M059J (cell line): Measurements from ENCODE around the gene SLA2. TPM values are rescaled to one million over a fixed set of nuclear protein-coding genes. Genes with fewer than 3 reads are reported as not detected.
A peak's percentile ranks its signal among the peaks of the same experiment; 100 is the strongest.

ENCODE experiments used
- DNase-seq: peaks from one replicate; pipeline ENCODE4 v3.0.0-alpha.2; 2012; ENCODE audit warnings: low read depth
- total RNA-seq: library from RNA; depleted of rRNA; stranded (reverse); fragments of >200 nt; shearing (Covaris generic); gene quantifications from 2 replicates; pipeline ENCODE4 v1.2.3, GENCODE V29; 2014

The SLA2 gene
- total RNA-seq, 1 experiment from 2014 or later: 0.02 TPM

- DNase-seq: peak; percentile 31
Observed at GRCh38 chr20:36608388-36608728, 37.6 kb downstream of the SLA2 start.

GRCh38 chr20:36607586-36608387, 38.2 kb downstream of the SLA2 start:
- DNase-seq: peak; percentile 54

GRCh38 chr20:36606158-36607066, 39.6 kb downstream of the SLA2 start:
- peak; percentile 55 for DNase-seq

- peak; percentile 99 for DNase-seq
Observed at GRCh38 chr20:36605399-36606157, 40.4 kb downstream of the SLA2 start, which contains the start of gene RAB5IF. Gene RAB5IF (plus strand): TSS chr20:36605779. CDS start chr20:36605952, 173 bp downstream.

GRCh38 chr20:36604952-36605398, 41.0 kb downstream of the SLA2 start:
- DNase-seq: no peak

GRCh38 chr20:36601540-36601939, 44.5 kb downstream of the SLA2 start:
- DNase-seq: no peak

GRCh38 chr20:36599912-36600345, 46.1 kb downstream of the SLA2 start:
- DNase-seq: no peak

- no peak for DNase-seq
Observed at GRCh38 chr20:36593347-36593929, 52.6 kb downstream of the SLA2 start.

GRCh38 chr20:36591854-36592641, 53.9 kb downstream of the SLA2 start:
- peak; percentile 68 for DNase-seq

- no peak for DNase-seq
Observed at GRCh38 chr20:36591281-36591680, 54.7 kb downstream of the SLA2 start.

GRCh38 chr20:36587388-36588070, 58.5 kb downstream of the SLA2 start:
- DNase-seq: no peak

- peak; percentile 99 for DNase-seq
Observed at GRCh38 chr20:36585410-36586125, 60.4 kb downstream of the SLA2 start.

GRCh38 chr20:36584018-36584481, 61.9 kb downstream of the SLA2 start:
- no peak for DNase-seq

- DNase-seq: no peak
Observed at GRCh38 chr20:36582821-36583220, 63.2 kb downstream of the SLA2 start.

GRCh38 chr20:36582322-36582721, 63.7 kb downstream of the SLA2 start:
- no peak for DNase-seq

- peak; percentile 77 for DNase-seq
Observed at GRCh38 chr20:36579996-36580545, 65.9 kb downstream of the SLA2 start.

- no peak for DNase-seq
Observed at GRCh38 chr20:36578356-36579041, 67.5 kb downstream of the SLA2 start.

GRCh38 chr20:36576081-36576445, 69.9 kb downstream of the SLA2 start:
- DNase-seq: no peak
